NCI-H526 (cell line): ENCODE data around the gene TSPAN9.

ENCODE experiments used
- DNase-seq, 2 experiments: peaks; one replicate each; lab custom pipeline; 2025; lab: John Stamatoyannopoulos, UW

The TSPAN9 gene

GRCh38 chr12:3077572-3078081 is 448 bp downstream of the TSPAN9 start:
- DNase-seq: peak in 1 of 2 experiments; percentile 78

GRCh38 chr12:3078086-3078820 is 1.1 kb downstream of the TSPAN9 start:
- DNase-seq: no peak

GRCh38 chr12:3081091-3081490 is 3.9 kb downstream of the TSPAN9 start:
- DNase-seq: no peak

GRCh38 chr12:3081886-3082285 is 4.7 kb downstream of the TSPAN9 start:
- no peak for DNase-seq

- DNase-seq: no peak
These were observed 6.2 kb downstream of the TSPAN9 start for GRCh38 chr12:3083241-3083920.

- DNase-seq: no peak
These were observed 6.8 kb downstream of the TSPAN9 start for GRCh38 chr12:3083921-3084347.

- no peak for DNase-seq
These were observed 7.6 kb downstream of the TSPAN9 start for GRCh38 chr12:3084742-3085141.

GRCh38 chr12:3085341-3086139 is 8.4 kb downstream of the TSPAN9 start:
- DNase-seq: no peak

- no peak for DNase-seq
These were observed 9.0 kb downstream of the TSPAN9 start for GRCh38 chr12:3086211-3086610.

GRCh38 chr12:3086729-3087323 is 9.6 kb downstream of the TSPAN9 start:
- no peak for DNase-seq

- DNase-seq: no peak
These were observed 10.8 kb downstream of the TSPAN9 start for GRCh38 chr12:3087758-3088650.

GRCh38 chr12:3089588-3089987 is 12.4 kb downstream of the TSPAN9 start:
- no peak for DNase-seq

GRCh38 chr12:3090240-3091037 is 13.3 kb downstream of the TSPAN9 start:
- DNase-seq: no peak

GRCh38 chr12:3091038-3091319 is 13.8 kb downstream of the TSPAN9 start:
- no peak for DNase-seq

GRCh38 chr12:3091382-3092241 is 14.4 kb downstream of the TSPAN9 start:
- DNase-seq: no peak

GRCh38 chr12:3092764-3093163 is 15.6 kb downstream of the TSPAN9 start:
- no peak for DNase-seq

- no peak for DNase-seq
These were observed 20.1 kb downstream of the TSPAN9 start for GRCh38 chr12:3097186-3097804.

- DNase-seq: no peak
These were observed 20.7 kb downstream of the TSPAN9 start for GRCh38 chr12:3097836-3098235.

GRCh38 chr12:3098436-3098835 is 21.3 kb downstream of the TSPAN9 start:
- DNase-seq: no peak
